ENCODE measurements around the gene C22orf42.
"Not testable (repeated sequence)": the region's sequence is repeated elsewhere in the genome, so short reads cannot be mapped to it uniquely, and the experiment has no call there.

GRCh38 chr22:32140688-32141087 lies 18.4 kb downstream of the C22orf42 start:
- peak in 4 of 11 experiments; percentile 30 to 40 (median 36) for TF ChIP-seq CTCF (IDR thresholded peaks at IDR 0.05 in 8 of 11, conservative IDR thresholded peaks at IDR 0.05 in 3 of 11)
- TF ChIP-seq POLR2AphosphoS5 (IDR thresholded peaks at IDR 0.05), result not testable (repeated sequence)

Data from spleen (tissue), 7 donors.